Neural progenitor cell (in vitro differentiated cells): ENCODE measurements around the gene SLC7A5. TPM values are rescaled to one million over a fixed set of nuclear protein-coding genes. Genes with fewer than 3 reads are reported as not detected.
A peak's percentile ranks its signal among the peaks of the same experiment; 100 is the strongest.
"Not testable (repeated sequence)": the region's sequence is repeated elsewhere in the genome, so short reads cannot be mapped to it uniquely, and the experiment has no call there.

Source experiments
- DNase-seq: peaks from one replicate; pipeline ENCODE4 v3.0.0-alpha.2; 2016; ENCODE audit warnings: low spot score
- H2AFZ ChIP-seq: fragments of 200-600 bp; sonication (generic); replicated peaks from 2 replicates; pipeline ENCODE4 v1.6.1; 2016; ENCODE audit warnings: antibody characterized with exemption
- H3F3A ChIP-seq: fragments of 200-600 bp; sonication (generic); 2 replicates; pipeline ENCODE4 v1.6.1; 2016; ENCODE audit warnings: antibody characterized with exemption, low read depth
- H3K27ac ChIP-seq: fragments of 200-600 bp; sonication (generic); 2 replicates; pipeline ENCODE4 v1.5.1; 2016; ENCODE audit warnings: mild to moderate bottlenecking
- H3K27me3 ChIP-seq: fragments of 200-600 bp; sonication (generic); 2 replicates; pipeline ENCODE4 v1.6.1; 2016; ENCODE audit warnings: mild to moderate bottlenecking, moderate library complexity
- H3K36me3 ChIP-seq: fragments of 200-600 bp; sonication (generic); 2 replicates; pipeline ENCODE4 v1.5.1; 2016
- H3K4me1 ChIP-seq: fragments of 200-600 bp; sonication (generic); 2 replicates; pipeline ENCODE4 v1.6.1; 2016; ENCODE audit warnings: mixed run types
- H3K4me2 ChIP-seq: fragments of 200-600 bp; sonication (generic); 2 replicates; pipeline ENCODE4 v1.6.1; 2016
- H3K4me3 ChIP-seq: fragments of 200-600 bp; sonication (generic); 2 replicates; pipeline ENCODE4 v1.5.1; 2016
- H3K79me2 ChIP-seq: fragments of 200-600 bp; sonication (generic); 2 replicates; pipeline ENCODE4 v1.6.1; 2016; ENCODE audit warnings: low read depth
- H3K9ac ChIP-seq: fragments of 200-600 bp; sonication (generic); 2 replicates; pipeline ENCODE4 v1.6.1; 2016
- H3K9me3 ChIP-seq: fragments of 200-600 bp; sonication (generic); 2 replicates; pipeline ENCODE4 v1.5.1; 2016; ENCODE audit warnings: low read depth
- H4K20me1 ChIP-seq: fragments of 200-600 bp; sonication (generic); 2 replicates; pipeline ENCODE4 v1.6.1; 2016; ENCODE audit warnings: low read depth
- H3K27ac Mint-ChIP-seq: 3 replicates; pipeline ENCODE4 v1.8.0; 2021; ENCODE audit warnings: mixed read lengths
- H3K27me3 Mint-ChIP-seq: 2 replicates; pipeline ENCODE4 v1.8.0; 2022; ENCODE audit warnings: low read depth, mild to moderate bottlenecking, inconsistent platforms, moderate library complexity, mixed read lengths; ENCODE audit not compliant: insufficient read depth
- H3K36me3 Mint-ChIP-seq: 3 replicates; pipeline ENCODE4 v1.8.0; 2021; ENCODE audit warnings: mixed read lengths
- H3K4me1 Mint-ChIP-seq: 3 replicates; pipeline ENCODE4 v1.8.0; 2021; ENCODE audit warnings: mixed read lengths
- H3K4me3 Mint-ChIP-seq: 3 replicates; pipeline ENCODE4 v1.8.0; 2021; ENCODE audit warnings: mild to moderate bottlenecking, moderate library complexity, mixed read lengths
- H3K9me3 Mint-ChIP-seq: 3 replicates; pipeline ENCODE4 v1.8.0; 2020; ENCODE audit warnings: mixed read lengths
- EZH2 ChIP-seq: fragments of 200-600 bp; sonication (generic); IDR thresholded peaks from 2 replicates; pipeline ENCODE4 v1.6.1; 2017; ENCODE audit warnings: antibody characterized with exemption, mild to moderate bottlenecking, moderate library complexity
- EZH2phosphoT487 ChIP-seq: fragments of 200-600 bp; sonication (generic); IDR thresholded peaks from 2 replicates; pipeline ENCODE4 v1.6.1; 2017; ENCODE audit warnings: antibody characterized with exemption
- total RNA-seq: library from RNA; depleted of rRNA; stranded (reverse); fragments of >200 nt; gene quantifications from 2 replicates; pipeline ENCODE4 v1.2.3, GENCODE V29; 2015; ENCODE audit warnings: low replicate concordance
- TF ChIP-seq, protein P1 (sequence below): fragments of 200-600 bp; sonication (generic); IDR thresholded peaks from 2 replicates; pipeline ENCODE4 v1.5.1; 2017; ENCODE audit warnings: antibody characterized with exemption, mild to moderate bottlenecking

Gene SLC7A5
- total RNA-seq, 1 donor from 2014 or later = 2.8 TPM

DNA sequence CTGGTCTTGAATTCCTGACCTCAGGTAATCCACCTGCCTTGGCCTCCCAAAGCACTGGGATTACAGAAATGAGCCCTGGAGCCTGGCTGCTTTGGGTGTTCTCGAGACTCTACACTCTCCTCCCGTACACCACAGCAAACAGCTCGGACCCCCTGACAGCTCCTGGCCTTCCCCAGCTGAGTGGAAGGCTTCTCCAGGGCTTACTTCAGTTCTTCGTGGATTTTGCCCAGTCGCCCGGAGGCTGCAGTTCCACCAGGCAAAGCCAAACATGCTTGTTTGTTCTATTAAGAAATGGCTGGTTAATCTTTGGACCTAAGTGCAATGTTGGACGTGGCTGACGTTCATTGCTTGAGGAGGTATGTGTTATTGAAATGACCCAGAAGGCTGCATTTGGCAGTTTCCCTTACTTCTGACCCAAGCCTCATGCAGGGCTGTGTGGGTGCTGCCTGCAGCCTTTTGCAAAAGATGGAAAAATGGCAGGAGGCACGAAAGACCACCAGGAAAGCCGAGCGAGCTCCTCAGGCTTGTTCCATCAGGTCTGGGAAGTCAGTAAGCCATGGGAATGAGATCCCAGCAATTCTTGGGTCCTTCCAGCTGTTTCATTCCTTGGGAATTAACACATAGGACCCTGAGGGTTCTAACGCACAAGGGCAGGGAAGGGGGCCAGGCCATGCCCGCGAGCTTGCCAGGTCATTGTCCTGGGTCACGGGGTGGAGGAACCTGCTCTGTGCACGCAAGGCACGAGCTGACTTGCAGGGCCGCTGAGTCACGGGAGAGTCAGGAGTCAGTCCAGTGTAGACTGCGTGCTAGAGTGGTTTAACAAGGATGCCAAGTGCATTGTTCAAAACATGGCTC lies 79.6 kb downstream of the SLC7A5 start:
- no peak overlapping the region for H3K4me2 ChIP-seq
- H2AFZ ChIP-seq = no peak overlapping the region
- H3K4me1 Mint-ChIP-seq = peaks cover 18% of the 10 kb centered on the region
- no peak overlapping the region for H3K27ac ChIP-seq
- DNase-seq = no peak
- no peaks in the 10 kb centered on the region for H3K79me2 ChIP-seq
- TF ChIP-seq EZH2 = no peak
- TF ChIP-seq, protein P1, sequence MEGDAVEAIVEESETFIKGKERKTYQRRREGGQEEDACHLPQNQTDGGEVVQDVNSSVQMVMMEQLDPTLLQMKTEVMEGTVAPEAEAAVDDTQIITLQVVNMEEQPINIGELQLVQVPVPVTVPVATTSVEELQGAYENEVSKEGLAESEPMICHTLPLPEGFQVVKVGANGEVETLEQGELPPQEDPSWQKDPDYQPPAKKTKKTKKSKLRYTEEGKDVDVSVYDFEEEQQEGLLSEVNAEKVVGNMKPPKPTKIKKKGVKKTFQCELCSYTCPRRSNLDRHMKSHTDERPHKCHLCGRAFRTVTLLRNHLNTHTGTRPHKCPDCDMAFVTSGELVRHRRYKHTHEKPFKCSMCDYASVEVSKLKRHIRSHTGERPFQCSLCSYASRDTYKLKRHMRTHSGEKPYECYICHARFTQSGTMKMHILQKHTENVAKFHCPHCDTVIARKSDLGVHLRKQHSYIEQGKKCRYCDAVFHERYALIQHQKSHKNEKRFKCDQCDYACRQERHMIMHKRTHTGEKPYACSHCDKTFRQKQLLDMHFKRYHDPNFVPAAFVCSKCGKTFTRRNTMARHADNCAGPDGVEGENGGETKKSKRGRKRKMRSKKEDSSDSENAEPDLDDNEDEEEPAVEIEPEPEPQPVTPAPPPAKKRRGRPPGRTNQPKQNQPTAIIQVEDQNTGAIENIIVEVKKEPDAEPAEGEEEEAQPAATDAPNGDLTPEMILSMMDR = no peak
- no peak for TF ChIP-seq EZH2phosphoT487
- H3K4me1 ChIP-seq = no peaks in the 10 kb centered on the region
- H4K20me1 ChIP-seq = no peaks in the 10 kb centered on the region
- H3K36me3 Mint-ChIP-seq = no peaks in the 10 kb centered on the region
- no peaks in the 10 kb centered on the region for H3K27me3 ChIP-seq
- no peak overlapping the region for H3K4me3 ChIP-seq
- no peak overlapping the region for H3K4me3 Mint-ChIP-seq
- H3F3A ChIP-seq = no peaks in the 10 kb centered on the region
- H3K9me3 Mint-ChIP-seq = no peaks in the 10 kb centered on the region
- no peak overlapping the region for H3K9ac ChIP-seq
- peaks cover 6% of the 10 kb centered on the region for H3K27me3 Mint-ChIP-seq
- no peaks in the 10 kb centered on the region for H3K36me3 ChIP-seq
- H3K27ac Mint-ChIP-seq = no peak overlapping the region
- H3K9me3 ChIP-seq = no peaks in the 10 kb centered on the region

DNA sequence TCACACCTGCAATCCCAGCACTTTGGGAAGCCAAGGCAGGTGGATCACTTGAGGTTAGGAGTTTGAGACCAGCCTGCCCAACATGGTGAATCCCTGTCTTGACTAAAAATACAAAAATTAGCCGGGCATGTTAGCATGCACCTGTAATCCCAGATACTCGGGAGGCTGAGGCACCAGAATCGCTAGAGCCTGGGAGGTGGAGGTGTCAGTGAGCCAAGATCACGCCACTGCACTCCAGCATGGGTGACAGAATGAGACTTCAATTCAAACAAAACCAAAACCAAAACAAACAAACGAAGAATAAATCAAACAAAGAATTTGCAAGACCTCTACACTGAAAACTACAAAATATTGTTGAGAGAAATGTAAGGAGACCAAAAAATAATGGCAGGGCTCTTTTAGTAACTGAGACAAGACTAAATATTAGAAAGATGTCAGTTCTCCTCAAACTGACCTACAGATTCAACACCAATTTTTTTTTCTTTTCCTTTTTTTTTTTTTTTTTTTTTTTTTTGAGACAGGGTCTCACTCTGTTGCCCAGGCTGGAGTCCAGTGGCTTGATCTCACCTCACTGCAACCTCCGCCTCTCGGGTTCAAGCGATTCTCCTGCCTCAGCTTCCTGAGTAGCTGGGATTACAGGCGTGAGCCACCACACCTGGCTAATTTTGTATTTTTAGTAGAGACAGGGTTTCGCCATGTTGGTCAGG lies 80.4 kb downstream of the SLC7A5 start:
- H3K27ac Mint-ChIP-seq, DNase-seq, H3K4me3 ChIP-seq, H3F3A ChIP-seq, H3K9ac ChIP-seq, H3K9me3 Mint-ChIP-seq, H3K79me2 ChIP-seq, H3K36me3 ChIP-seq, H3K4me3 Mint-ChIP-seq, H3K27me3 Mint-ChIP-seq, H3K4me1 ChIP-seq, H3K27ac ChIP-seq, H3K4me2 ChIP-seq, H3K27me3 ChIP-seq, H4K20me1 ChIP-seq, H3K9me3 ChIP-seq, H3K36me3 Mint-ChIP-seq, H2AFZ ChIP-seq: not testable (repeated sequence)
- peaks cover 18% of the 10 kb centered on the region for H3K4me1 Mint-ChIP-seq

DNA sequence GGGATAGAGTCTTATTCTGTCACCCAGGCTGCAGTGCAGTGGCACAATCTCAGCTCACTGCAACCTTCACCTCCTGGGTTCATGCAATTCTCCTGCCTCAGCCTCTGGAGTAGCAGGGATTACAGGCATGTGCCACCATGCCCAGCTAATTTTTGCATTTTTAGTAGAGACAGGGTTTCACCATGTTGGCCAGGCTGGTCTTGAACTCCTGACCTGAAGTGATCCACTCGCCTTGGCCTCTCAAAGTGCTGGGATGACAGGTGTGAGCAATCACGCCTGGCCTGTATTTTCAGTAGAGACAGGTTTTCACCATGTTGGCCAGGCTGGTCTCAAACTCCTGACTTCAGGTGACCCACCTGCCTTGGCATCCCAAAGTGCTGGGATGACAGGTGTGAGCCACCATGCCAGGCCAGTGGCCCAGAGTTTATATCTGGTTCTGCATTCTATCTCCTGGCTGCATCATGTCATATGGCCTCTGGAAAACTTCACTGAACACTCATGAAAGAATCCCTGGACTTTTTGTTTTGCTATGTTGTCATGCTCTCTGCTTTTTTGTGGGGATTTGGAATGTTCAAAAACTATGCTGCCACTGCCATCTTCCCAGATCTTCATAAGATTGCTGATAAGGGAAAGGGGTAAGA lies 81.7 kb downstream of the SLC7A5 start:
- not testable (repeated sequence) for H3K4me3 Mint-ChIP-seq, H3K36me3 ChIP-seq, H3K9me3 ChIP-seq, H3K27ac Mint-ChIP-seq, H3K27me3 ChIP-seq, DNase-seq, H3K36me3 Mint-ChIP-seq, H3K9me3 Mint-ChIP-seq, H3K79me2 ChIP-seq, H3F3A ChIP-seq, H2AFZ ChIP-seq, H3K4me3 ChIP-seq, H3K27me3 Mint-ChIP-seq, H3K27ac ChIP-seq, H3K4me1 ChIP-seq, H4K20me1 ChIP-seq, H3K4me2 ChIP-seq, H3K9ac ChIP-seq
- peaks cover 19% of the 10 kb centered on the region for H3K4me1 Mint-ChIP-seq

DNA sequence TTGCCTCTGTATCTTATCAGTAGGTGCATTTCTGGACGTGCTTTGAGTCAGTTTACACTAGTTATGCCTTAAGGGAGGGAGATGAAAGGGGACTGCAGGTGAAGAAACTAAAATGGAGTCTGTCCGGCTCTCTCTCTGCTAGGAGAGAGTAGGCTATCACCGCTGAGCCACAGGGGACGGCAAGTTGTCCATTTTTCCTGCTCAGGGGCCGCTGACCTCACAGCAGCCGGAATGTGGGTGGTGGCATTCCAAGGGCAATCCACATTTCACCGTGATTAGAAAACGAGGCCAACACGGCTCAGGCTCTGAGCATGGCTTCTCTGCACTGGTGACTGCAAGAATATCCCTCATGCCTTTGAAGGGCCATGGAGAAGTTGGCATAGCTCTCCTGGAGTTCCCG lies 84.5 kb downstream of the SLC7A5 start:
- no peaks in the 10 kb centered on the region for H3K27me3 ChIP-seq
- H3K9me3 ChIP-seq = no peaks in the 10 kb centered on the region
- H2AFZ ChIP-seq = no peak overlapping the region
- H3K79me2 ChIP-seq = no peaks in the 10 kb centered on the region
- no peak overlapping the region for H3K4me2 ChIP-seq
- DNase-seq = peak; percentile 22
- H3K9ac ChIP-seq = no peak overlapping the region
- peaks cover 12% of the 10 kb centered on the region for H3K4me1 Mint-ChIP-seq
- no peak overlapping the region for H3K4me3 ChIP-seq
- TF ChIP-seq, protein P1 = no peak
- TF ChIP-seq EZH2 (no peak), EZH2phosphoT487 (no peak)
- no peaks in the 10 kb centered on the region for H3K4me1 ChIP-seq
- no peaks in the 10 kb centered on the region for H3K36me3 Mint-ChIP-seq
- H3K27me3 Mint-ChIP-seq = peaks cover 3% of the 10 kb centered on the region
- H3K36me3 ChIP-seq = no peaks in the 10 kb centered on the region
- no peak overlapping the region for H3K27ac ChIP-seq
- H4K20me1 ChIP-seq = no peaks in the 10 kb centered on the region
- no peak overlapping the region for H3K4me3 Mint-ChIP-seq
- peaks cover 4% of the 10 kb centered on the region for H3F3A ChIP-seq
- peak overlapping the region; percentile 69 for H3K27ac Mint-ChIP-seq
- H3K9me3 Mint-ChIP-seq = no peaks in the 10 kb centered on the region
